Small intestine (tissue), 7 donors: ENCODE measurements around the gene PPP2R2B. TPM values are rescaled to one million over a fixed set of nuclear protein-coding genes. Genes with fewer than 3 reads are reported as not detected.
A peak's percentile ranks its signal among the peaks of the same experiment; 100 is the strongest.

Experiments
- DNase-seq, 2 donors: peaks; one replicate each; pipeline versions ENCODE4 v3.0.0 to v3.0.0-alpha.2; 2013
- FAIRE-seq: peaks from 2 replicates; lab custom pipeline; 2012; peaks lifted over from hg19 to GRCh38; lab: Jason Lieb, UNC
- H3K27ac ChIP-seq, 3 donors: one replicate each; pipeline ENCODE4 v1.5.1; 2013; ENCODE audit warnings: low read length in 2 of 3, mild to moderate bottlenecking in 2 of 3, control low read depth in 1 of 3, inconsistent platforms in 1 of 3, low read depth in 1 of 3, moderate library complexity in 1 of 3
- H3K27me3 ChIP-seq, 3 donors: one replicate each; pipeline ENCODE4 v1.6.1; 2013; ENCODE audit warnings: low read length in 3 of 3, inconsistent platforms in 1 of 3; ENCODE audit not compliant: control insufficient read depth in 3 of 3, insufficient read depth in 3 of 3
- H3K36me3 ChIP-seq, 3 donors: one replicate each; pipeline ENCODE4 v1.6.1; 2013; ENCODE audit warnings: low read length in 3 of 3, inconsistent platforms in 1 of 3, low read depth in 1 of 3, mild to moderate bottlenecking in 1 of 3, moderate library complexity in 1 of 3; ENCODE audit not compliant: control insufficient read depth in 3 of 3, insufficient read depth in 2 of 3
- H3K4me1 ChIP-seq, 3 donors: one replicate each; pipeline ENCODE4 v1.6.1; 2013; ENCODE audit warnings: low read length in 2 of 3, inconsistent platforms in 1 of 3, low read depth in 1 of 3, mild to moderate bottlenecking in 1 of 3, moderate library complexity in 1 of 3; ENCODE audit not compliant: control insufficient read depth in 3 of 3, insufficient read depth in 2 of 3
- H3K4me3 ChIP-seq, 3 donors: one replicate each; pipeline ENCODE4 v1.5.1; 2013; ENCODE audit warnings: low read length in 3 of 3, control low read depth in 1 of 3, inconsistent platforms in 1 of 3, low read depth in 1 of 3, mild to moderate bottlenecking in 1 of 3, moderate library complexity in 1 of 3
- H3K9me3 ChIP-seq, 2 donors: one replicate each; pipeline ENCODE4 v1.6.1; 2013; ENCODE audit warnings: low read depth in 1 of 2, low read length in 1 of 2; ENCODE audit not compliant: control insufficient read depth in 2 of 2, insufficient read depth in 1 of 2
- whole genome bisulfite sequencing, 3 donors: extraction: QIAGEN DNeasy Blood & Tissue Kit; methylation state at CpG; one replicate each; pipeline ENCODE4 v1.1.7; 2013; 5-methylcytosine and 5-hydroxymethylcytosine counted together
- polyA plus RNA-seq, 4 donors: library from polyadenylated mRNA; stranded (reverse) in 3 of 4; unstranded in 1 of 4; fragments of 200-250 nt in 3 of 4; fragments of 120-200 nt in 1 of 4; gene quantifications; one replicate each; pipeline versions ENCODE4 v1.2.1 to v1.2.3, GENCODE V29; 2013
- donor health status: healthy with polysubstance abuse.
- donor health status: control.
- donor health status: control.
- donor health status: Bipolar disorder and iron deficiency.
- donor health status: healthy.

Gene PPP2R2B
- polyA plus RNA-seq, 4 donors, result 0.22 to 3.8 (median 1.6) TPM

- 76 to 81% (median 78%) methylated on average over 2 of the region's 2 CpGs for WGBS, 3 donors
- Histone ChIP-seq H3K27ac (no peak overlapping the region), H3K36me3 (no peaks in the 10 kb centered on the region)
Observed at GRCh38 chr5:146540414-146540813, 338.1 kb downstream of the PPP2R2B start.

GRCh38 chr5:146539973-146540372, 338.6 kb downstream of the PPP2R2B start:
- H3K4me3 ChIP-seq, result no peak overlapping the region
- no peak for FAIRE-seq
- H3K9me3 ChIP-seq, result no peaks in the 10 kb centered on the region
- no peak for DNase-seq
- H3K27ac ChIP-seq, result no peak overlapping the region
- H3K27me3 ChIP-seq, result no peaks in the 10 kb centered on the region
- 75 to 85% (median 78%) methylated on average over 4 of the region's 4 CpGs for WGBS, 3 donors
- no peaks in the 10 kb centered on the region for H3K4me1 ChIP-seq
- no peaks in the 10 kb centered on the region for H3K36me3 ChIP-seq

More at GRCh38 chr5:146540414-146540813, 338.1 kb downstream of the PPP2R2B start:
- no peak for DNase-seq
- Histone ChIP-seq H3K27me3 (no peaks in the 10 kb centered on the region), H3K9me3 (no peaks in the 10 kb centered on the region), H3K4me3 (no peak overlapping the region), H3K4me1 (no peaks in the 10 kb centered on the region)
- FAIRE-seq, result no peak

GRCh38 chr5:146538432-146538831, 340.1 kb downstream of the PPP2R2B start:
- 52 to 73% (median 65%) methylated on average over 3 of the region's 3 CpGs for WGBS, 3 donors
- no peak for FAIRE-seq
- no peaks in the 10 kb centered on the region for H3K9me3 ChIP-seq
- no peaks in the 10 kb centered on the region for H3K36me3 ChIP-seq
- H3K27ac ChIP-seq, result no peak overlapping the region
- H3K4me3 ChIP-seq, result no peak overlapping the region
- H3K27me3 ChIP-seq, result no peaks in the 10 kb centered on the region
- DNase-seq, result no peak
- no peaks in the 10 kb centered on the region for H3K4me1 ChIP-seq

- Histone ChIP-seq H3K36me3 (no peaks in the 10 kb centered on the region), H3K27ac (no peak overlapping the region), H3K9me3 (no peaks in the 10 kb centered on the region), H3K27me3 (no peaks in the 10 kb centered on the region), H3K4me1 (no peaks in the 10 kb centered on the region), H3K4me3 (no peak overlapping the region)
- FAIRE-seq, result no peak
- no peak for DNase-seq
- WGBS, 3 donors, result 0% methylated on average over 1 of the region's 1 CpG
Observed at GRCh38 chr5:146533882-146534281, 344.7 kb downstream of the PPP2R2B start.

- H3K4me3 ChIP-seq, result no peak overlapping the region
- H3K9me3 ChIP-seq, result no peaks in the 10 kb centered on the region
- no peaks in the 10 kb centered on the region for H3K27me3 ChIP-seq
- no peaks in the 10 kb centered on the region for H3K36me3 ChIP-seq
- H3K4me1 ChIP-seq, result no peaks in the 10 kb centered on the region
- DNase-seq (peak; percentile 74 to 75), FAIRE-seq (no peak)
- WGBS, 3 donors, result 37 to 39% (median 39%) methylated on average over 7 of the region's 7 CpGs
- H3K27ac ChIP-seq, result no peak overlapping the region
Observed at GRCh38 chr5:146533260-146533857, 345.2 kb downstream of the PPP2R2B start.
